Upper lobe of left lung (tissue), 6 donors: ENCODE measurements around the gene SLC4A8. TPM values are rescaled to one million over a fixed set of nuclear protein-coding genes. Genes with fewer than 3 reads are reported as not detected.

ENCODE experiments used
- ATAC-seq, 2 donors: fragments of 200-7000 bp; cut with Tn5 transposase; one replicate each; pipeline ENCODE4 v1.9.1; 2022; ENCODE audit warnings: mild to moderate bottlenecking in 2 of 2, moderate library complexity in 2 of 2; ENCODE audit not compliant: low FRiP score in 2 of 2
- DNase-seq, 2 donors: peaks; one replicate each; pipeline ENCODE4 v3.0.0-alpha.2; 2019 to 2020
- H3K27ac ChIP-seq, 4 donors: fragments of 200-600 bp; sonication (generic); one replicate each; pipeline ENCODE4 v1.5.1; 2016 to 2019
- H3K27me3 ChIP-seq, 4 donors: fragments of 200-600 bp; sonication (generic); one replicate each; pipeline ENCODE4 v1.5.1; 2017 to 2019
- H3K36me3 ChIP-seq, 4 donors: fragments of 200-600 bp; sonication (generic); one replicate each; pipeline ENCODE4 v1.5.1; 2016 to 2019
- H3K4me1 ChIP-seq, 4 donors: fragments of 200-600 bp; sonication (generic); one replicate each; pipeline ENCODE4 v1.5.1; 2018 to 2019
- H3K4me3 ChIP-seq, 4 donors: fragments of 200-600 bp; sonication (generic); one replicate each; pipeline ENCODE4 v1.5.1; 2017 to 2019; ENCODE audit warnings: mild to moderate bottlenecking in 2 of 4, moderate library complexity in 1 of 4
- H3K9me3 ChIP-seq, 4 donors: fragments of 200-600 bp; sonication (generic); one replicate each; pipeline ENCODE4 v1.5.1; 2018 to 2019
- CTCF ChIP-seq, 6 experiments: fragments of 450-650 bp in 4 of 6; fragments of 200-600 bp in 2 of 6; sonication (generic) in 2 of 6; IDR thresholded peaks; one replicate each; pipeline ENCODE4 v1.5.1; 2016 to 2019; ENCODE audit warnings: antibody characterized with exemption in 6 of 6
- EP300 ChIP-seq, 4 donors: sonication (generic); formaldehyde crosslinking; IDR thresholded peaks; one replicate each; pipeline ENCODE4 v1.5.1; 2017; ENCODE audit warnings: antibody characterized with exemption in 4 of 4, control low read depth in 2 of 4
- POLR2A ChIP-seq, 4 donors: fragments of 450-650 bp; IDR thresholded peaks; one replicate each; pipeline ENCODE4 v1.5.1; 2016 to 2017; ENCODE audit warnings: antibody characterized with exemption in 4 of 4, mild to moderate bottlenecking in 2 of 4
- POLR2AphosphoS5 ChIP-seq, 2 donors: sonication (generic); formaldehyde crosslinking; IDR thresholded peaks; one replicate each; pipeline ENCODE4 v1.5.1; 2017; ENCODE audit warnings: antibody characterized with exemption in 2 of 2
- WGBS, 2 donors: methylation state at CpG; one replicate each; pipeline ENCODE4 v1.1.5; 2017 to 2018; 5-methylcytosine and 5-hydroxymethylcytosine counted together
- total RNA-seq, 6 donors: library from RNA; depleted of rRNA in 4 of 6; stranded (reverse); fragments of >200 nt in 4 of 6; gene quantifications; one replicate each; pipeline versions ENCODE4 v1.1.0 to v1.2.1, GENCODE V29; 2016 to 2021
- donor health status: DM: no; HTN: no; CAD: no; lungs with moderate emphysema.
- donor health status: DM: no; HTN: yes; CAD: no; lungs with severe emphysema.

SLC4A8 gene
- total RNA-seq, 6 donors from 2014 or later, result 2.3 to 13.5 (median 7.4) TPM

DNA sequence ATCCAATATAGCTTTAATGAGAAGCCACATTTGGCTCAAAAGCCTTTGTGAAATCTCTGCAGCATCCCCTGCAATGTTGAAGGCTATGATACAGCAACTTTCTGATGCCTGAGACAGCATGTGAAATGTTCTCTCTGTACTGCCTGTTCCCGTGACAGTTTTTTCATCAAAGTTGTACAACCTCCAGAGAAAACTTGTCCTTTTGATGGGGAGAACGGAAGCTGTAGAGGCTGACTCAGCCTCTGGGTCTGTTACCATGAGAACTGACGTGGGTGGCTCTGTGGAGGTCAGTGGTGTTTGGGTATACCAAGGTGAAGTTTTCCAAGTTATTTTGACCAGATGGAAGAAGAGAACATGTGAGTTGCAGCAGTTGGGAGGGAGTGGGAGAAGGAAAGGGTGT is 17.0 kb downstream of the SLC4A8 start:
- H3K27ac ChIP-seq, result no peak overlapping the region
- H3K36me3 ChIP-seq, result no peaks in the 10 kb centered on the region
- ATAC-seq, result no peak
- H3K4me1 ChIP-seq, result no peaks in the 10 kb centered on the region
- H3K4me3 ChIP-seq, result no peak overlapping the region
- no peak for DNase-seq
- 66 to 72% methylated on average over 3 of the region's 3 CpGs for WGBS, 2 donors
- no peaks in the 10 kb centered on the region for H3K27me3 ChIP-seq
- no peaks in the 10 kb centered on the region for H3K9me3 ChIP-seq
- TF ChIP-seq EP300 (IDR thresholded peaks at IDR 0.05), result no peak
- no peak for TF ChIP-seq POLR2A (IDR thresholded peaks at IDR 0.05)
- no peak for TF ChIP-seq CTCF (IDR thresholded peaks at IDR 0.05)
- no peak for TF ChIP-seq POLR2AphosphoS5 (IDR thresholded peaks at IDR 0.05)

DNA sequence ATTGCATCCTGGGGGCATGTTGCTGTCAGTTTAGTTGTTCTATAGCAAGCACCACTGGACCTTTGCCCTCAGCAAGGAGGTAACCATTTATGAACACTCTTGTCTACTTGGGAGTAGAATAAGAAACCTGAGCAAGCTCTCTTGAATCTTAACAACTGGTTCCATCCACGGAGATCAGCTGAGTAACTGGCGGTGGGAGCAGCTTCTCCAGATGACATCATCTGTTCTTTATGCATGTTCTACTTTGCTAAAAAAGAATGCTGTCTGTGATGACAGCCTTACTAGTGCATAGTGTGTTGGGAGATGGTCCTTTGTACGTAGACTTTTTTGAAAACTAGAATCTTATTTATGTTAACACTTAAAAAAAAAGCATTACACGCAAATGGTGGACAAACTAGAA is 17.7 kb downstream of the SLC4A8 start:
- ATAC-seq (no peak), DNase-seq (no peak)
- H3K4me3 ChIP-seq, result no peak overlapping the region
- H3K27ac ChIP-seq, result no peak overlapping the region
- H3K9me3 ChIP-seq, result no peaks in the 10 kb centered on the region
- WGBS, 2 donors, result 52 to 75% methylated on average over 4 of the region's 4 CpGs
- no peaks in the 10 kb centered on the region for H3K4me1 ChIP-seq
- TF ChIP-seq CTCF (IDR thresholded peaks at IDR 0.05), result no peak
- no peaks in the 10 kb centered on the region for H3K27me3 ChIP-seq
- no peaks in the 10 kb centered on the region for H3K36me3 ChIP-seq

DNA sequence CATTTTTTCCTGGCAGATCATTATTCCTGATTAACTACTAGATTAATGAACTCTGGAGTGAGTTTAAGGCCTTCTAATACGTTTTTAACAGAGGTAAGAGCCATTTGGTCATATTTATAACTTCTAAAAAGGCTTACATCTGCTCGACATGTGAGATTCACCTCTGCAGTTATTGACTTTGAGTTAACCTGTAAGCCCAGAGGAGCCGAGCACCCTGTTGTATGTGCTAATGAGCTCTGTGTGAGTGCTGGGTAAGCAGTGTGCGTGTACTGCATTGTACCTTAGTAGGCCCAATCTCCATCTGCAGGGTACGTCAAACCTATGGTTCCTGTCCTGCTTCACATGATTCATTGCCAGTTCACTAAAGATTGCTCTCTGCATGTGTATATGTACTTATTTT is 18.9 kb downstream of the SLC4A8 start:
- no peaks in the 10 kb centered on the region for H3K4me1 ChIP-seq
- no peak overlapping the region for H3K27ac ChIP-seq
- no peaks in the 10 kb centered on the region for H3K36me3 ChIP-seq
- WGBS, 2 donors, result 88 to 92% methylated on average over 5 of the region's 5 CpGs
- H3K27me3 ChIP-seq, result no peaks in the 10 kb centered on the region
- no peak overlapping the region for H3K4me3 ChIP-seq
- TF ChIP-seq EP300 (IDR thresholded peaks at IDR 0.05) (no peak), POLR2AphosphoS5 (IDR thresholded peaks at IDR 0.05) (no peak), POLR2A (IDR thresholded peaks at IDR 0.05) (no peak), CTCF (IDR thresholded peaks at IDR 0.05) (no peak)
- ATAC-seq (no peak), DNase-seq (no peak)
- H3K9me3 ChIP-seq, result no peaks in the 10 kb centered on the region

DNA sequence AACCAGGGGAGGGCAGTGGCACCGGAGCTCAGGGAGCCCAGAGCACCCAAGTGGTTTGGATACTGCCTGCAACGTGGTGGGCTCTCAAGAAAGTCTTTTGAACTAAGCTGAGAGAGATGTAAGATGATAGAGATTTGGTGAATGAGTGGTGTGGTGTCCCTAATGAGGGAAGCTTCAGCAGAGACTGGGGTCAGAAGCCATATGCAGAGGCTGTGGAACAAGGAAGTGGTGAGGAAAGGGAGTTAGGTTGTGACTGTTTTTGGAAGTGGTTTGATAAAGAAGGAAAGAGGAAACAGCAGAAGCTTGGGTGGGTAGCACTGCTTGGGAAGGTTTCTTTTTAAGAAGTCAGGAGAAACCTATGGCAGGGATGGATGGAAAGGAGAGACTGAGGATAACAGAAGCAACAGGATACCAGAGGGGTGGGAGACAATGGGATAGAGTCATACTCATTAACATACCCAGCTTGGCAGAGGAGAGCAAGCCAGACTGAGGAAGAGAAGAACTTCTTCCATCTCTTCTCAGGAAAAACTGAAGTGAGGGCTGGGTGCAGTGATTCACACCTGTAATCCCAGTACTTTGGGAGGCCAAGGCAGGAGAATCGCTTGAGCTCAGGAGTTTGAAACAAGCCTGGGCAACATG is 24.1 kb downstream of the SLC4A8 start:
- H3K36me3 ChIP-seq, result no peaks in the 10 kb centered on the region
- DNase-seq, result no peak
- no peaks in the 10 kb centered on the region for H3K4me1 ChIP-seq
- H3K27me3 ChIP-seq, result no peaks in the 10 kb centered on the region
- H3K9me3 ChIP-seq, result no peaks in the 10 kb centered on the region
- no peak overlapping the region for H3K4me3 ChIP-seq
- H3K27ac ChIP-seq, result no peak overlapping the region
- ATAC-seq, result no peak
- TF ChIP-seq EP300 (IDR thresholded peaks at IDR 0.05) (no peak), CTCF (IDR thresholded peaks at IDR 0.05) (no peak), POLR2AphosphoS5 (IDR thresholded peaks at IDR 0.05) (no peak), POLR2A (IDR thresholded peaks at IDR 0.05) (no peak)
- 83 to 92% methylated on average over 3 of the region's 3 CpGs for WGBS, 2 donors

DNA sequence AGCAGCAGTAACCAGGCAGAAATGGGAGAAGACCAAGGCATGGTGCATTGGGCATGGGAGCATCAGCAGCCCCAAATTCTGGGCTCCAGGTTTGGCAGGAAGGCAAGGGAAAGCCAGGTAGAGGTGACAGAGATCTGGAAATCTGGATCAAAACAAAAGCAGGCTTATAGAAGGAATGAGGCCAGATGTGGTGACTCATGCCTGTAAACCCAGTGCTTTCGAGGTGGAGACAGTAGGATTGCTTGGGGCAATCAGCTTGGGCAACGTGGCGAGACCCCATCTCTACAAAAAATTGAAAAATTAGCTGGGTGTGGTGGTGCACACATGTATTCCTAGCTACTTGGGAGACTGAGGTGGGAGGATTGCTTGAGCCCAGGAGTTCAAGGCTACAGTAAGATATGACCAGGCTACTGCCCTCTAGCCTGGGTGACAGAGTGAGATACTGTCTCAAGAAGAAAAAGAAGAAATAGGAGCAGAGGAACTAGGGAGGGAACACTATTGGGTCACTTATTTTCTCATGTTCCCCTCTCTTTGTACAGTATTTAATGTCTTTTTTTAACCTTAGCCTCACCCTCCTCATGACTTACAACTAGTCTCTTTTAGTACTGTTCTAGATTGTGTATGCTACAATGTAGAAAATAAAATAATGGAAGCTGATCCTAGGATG is 25.1 kb downstream of the SLC4A8 start:
- Histone ChIP-seq H3K4me1 (no peaks in the 10 kb centered on the region), H3K27me3 (no peaks in the 10 kb centered on the region), H3K27ac (no peak overlapping the region), H3K9me3 (no peaks in the 10 kb centered on the region), H3K4me3 (no peak overlapping the region), H3K36me3 (no peaks in the 10 kb centered on the region)
- WGBS, 2 donors, result 81% methylated on average over 3 of the region's 3 CpGs
- no peak for ATAC-seq
- TF ChIP-seq POLR2AphosphoS5 (IDR thresholded peaks at IDR 0.05), result no peak
- TF ChIP-seq EP300 (IDR thresholded peaks at IDR 0.05), result no peak
- no peak for TF ChIP-seq POLR2A (IDR thresholded peaks at IDR 0.05)
- TF ChIP-seq CTCF (IDR thresholded peaks at IDR 0.05), result no peak
- DNase-seq, result no peak
